Skin epidermis (tissue), 12 donors: Measurements from ENCODE around the gene ADAP1.
A peak's percentile ranks its signal among the peaks of the same experiment; 100 is the strongest.

Experiments
- H3K27ac ChIP-seq, 21 experiments: fragments of 200-600 bp; sonication (generic) in 11 of 21; one replicate each; pipeline ENCODE4 v1.5.0; 2020; ENCODE audit warnings: mild to moderate bottlenecking in 3 of 21, inconsistent platforms in 2 of 21, moderate library complexity in 2 of 21
- H3K4me3 ChIP-seq, 7 experiments: fragments of 200-600 bp; sonication (generic) in 2 of 7; one replicate each; pipeline ENCODE4 v1.5.0; 2020; ENCODE audit warnings: inconsistent platforms in 2 of 7, mild to moderate bottlenecking in 2 of 7, moderate library complexity in 1 of 7

The ADAP1 gene

GRCh38 chr7:977326-978048 lies 23.0 kb upstream of the ADAP1 start:
- Histone ChIP-seq H3K27ac (peak overlapping the region in 4 of 21 experiments; percentile 24 to 76 (median 40)), H3K4me3 (no peak overlapping the region)

DNA sequence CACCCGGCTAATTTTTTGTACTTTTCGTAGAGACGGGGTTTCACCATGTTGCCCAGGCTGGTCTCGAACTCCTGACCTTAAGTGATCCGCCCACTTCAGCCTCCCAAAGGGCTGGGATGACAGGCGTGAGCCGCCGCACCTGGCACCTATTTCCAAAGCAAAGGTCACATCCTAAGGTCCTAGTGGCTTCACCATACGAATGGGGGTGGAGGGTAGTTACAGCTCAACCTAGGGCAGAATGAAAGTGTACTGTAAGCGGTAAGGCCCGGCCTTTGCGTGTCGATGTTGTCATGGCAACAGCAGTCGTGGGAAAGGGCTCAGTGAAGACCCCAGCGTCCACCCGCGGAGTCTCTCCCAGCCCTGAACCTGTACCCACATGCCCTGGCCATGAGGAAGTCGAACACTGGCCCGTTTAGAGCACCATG lies 22.4 kb upstream of the ADAP1 start:
- peak overlapping the region in 3 of 21 experiments; percentile 24 to 76 (median 39) for H3K27ac ChIP-seq
- H3K4me3 ChIP-seq = no peak overlapping the region

- H3K27ac ChIP-seq = peak overlapping the region in 15 of 21 experiments; percentile 93 to 99 (median 97)
- peak overlapping the region; percentile 73 to 100 (median 97) for H3K4me3 ChIP-seq
Measured at GRCh38 chr7:975702-976473, 21.4 kb upstream of the ADAP1 start.

- Histone ChIP-seq H3K4me3 (peak within 1 kb of the TSS; percentile 73 to 100 (median 97)), H3K27ac (peak within 1 kb of the TSS; percentile 91 to 99 (median 97))
Measured at GRCh38 chr7:974820-975681, 20.6 kb upstream of the ADAP1 start, which contains the start of gene COX19. Gene COX19 (minus strand): TSS chr7:975549. CDS start chr7:975509, 40 bp downstream.

DNA sequence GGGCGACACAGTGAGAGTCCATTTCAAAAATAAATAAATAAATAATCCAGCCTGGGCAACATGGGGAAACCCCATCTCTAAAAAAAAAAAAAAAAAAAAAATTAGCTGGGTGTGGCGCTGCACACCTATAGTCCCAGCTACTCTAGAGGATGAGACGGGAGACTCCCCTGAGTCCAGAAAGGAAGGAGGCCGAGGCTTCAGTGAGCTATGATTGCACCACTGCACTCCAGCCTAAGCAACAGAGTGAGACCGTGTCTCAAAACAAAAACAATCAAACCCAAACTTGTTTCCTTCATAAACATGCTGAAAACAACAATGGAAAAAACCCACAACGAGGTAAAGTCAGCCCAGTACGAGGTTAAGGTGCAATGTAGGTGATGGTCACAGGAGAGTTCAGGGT lies 19.7 kb upstream of the ADAP1 start:
- Histone ChIP-seq H3K27ac (peak overlapping the region in 10 of 21 experiments; percentile 93 to 99 (median 97)), H3K4me3 (peak overlapping the region; percentile 73 to 100 (median 97))

- Histone ChIP-seq H3K27ac (no peak overlapping the region), H3K4me3 (no peak overlapping the region)
Measured at GRCh38 chr7:973312-973711, 18.8 kb upstream of the ADAP1 start.

DNA sequence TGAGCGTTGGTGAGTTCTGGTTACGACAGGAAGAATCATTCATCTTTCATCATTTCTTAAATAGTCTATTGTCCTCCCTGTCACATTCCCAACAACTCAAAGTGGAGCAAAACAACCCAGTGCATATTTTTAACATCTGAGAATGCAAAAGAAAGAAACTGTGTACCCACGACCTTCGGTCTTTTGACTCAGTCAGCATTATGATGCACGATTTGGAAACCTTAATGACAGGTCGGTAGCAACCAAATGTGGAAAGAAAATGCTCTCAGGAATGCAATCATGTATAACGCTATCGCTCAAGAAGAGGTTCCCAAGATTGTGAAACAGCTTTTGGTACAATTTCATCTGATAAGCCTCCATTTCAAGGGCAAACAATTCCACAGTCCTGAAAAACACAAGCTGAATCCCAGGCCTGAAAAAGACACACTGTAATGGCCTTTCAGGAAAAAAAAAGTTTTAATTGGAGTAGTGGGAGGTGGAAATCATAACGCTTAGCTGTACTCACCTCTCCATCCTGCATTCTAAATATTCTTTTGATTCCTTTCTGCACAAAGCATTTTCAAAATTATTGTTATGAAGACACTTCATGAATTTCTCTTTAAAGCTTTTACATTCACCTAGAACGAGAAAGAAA lies 18.3 kb upstream of the ADAP1 start:
- no peak overlapping the region for H3K27ac ChIP-seq

GRCh38 chr7:972110-972509 lies 17.6 kb upstream of the ADAP1 start:
- Histone ChIP-seq H3K27ac (no peak overlapping the region), H3K4me3 (no peak overlapping the region)

More for the DNA sequence above, 18.3 kb upstream of the ADAP1 start:
- no peak overlapping the region for H3K4me3 ChIP-seq

GRCh38 chr7:970744-971143 lies 16.3 kb upstream of the ADAP1 start:
- Histone ChIP-seq H3K27ac (no peak overlapping the region), H3K4me3 (no peak overlapping the region)

DNA sequence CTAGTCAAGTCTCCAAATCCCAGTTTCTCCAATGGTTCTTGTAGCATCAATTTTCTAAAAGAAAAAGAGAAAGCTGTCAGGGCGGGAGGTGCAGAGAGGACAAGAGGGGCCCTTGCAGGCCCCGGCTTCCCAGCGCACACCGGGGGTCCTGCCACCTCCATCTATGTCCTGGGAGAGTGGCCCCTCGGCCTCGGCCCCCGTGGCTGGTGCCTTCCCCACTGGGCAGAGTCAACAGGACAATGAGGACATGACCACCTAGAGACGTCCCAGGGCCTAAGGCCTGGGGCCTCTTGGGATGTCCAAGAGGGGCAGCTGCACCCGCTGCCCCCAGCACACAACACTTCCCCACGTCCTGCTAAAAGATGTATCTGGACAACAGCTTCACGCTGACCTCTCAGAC lies 14.9 kb upstream of the ADAP1 start:
- Histone ChIP-seq H3K27ac (no peak overlapping the region), H3K4me3 (no peak overlapping the region)

- no peak overlapping the region for H3K4me3 ChIP-seq
- peak overlapping the region in 1 of 21 experiments; percentile 14 for H3K27ac ChIP-seq
Measured at GRCh38 chr7:968205-969105, 14.0 kb upstream of the ADAP1 start.

GRCh38 chr7:967361-968082 lies 13.0 kb upstream of the ADAP1 start:
- no peak overlapping the region for H3K27ac ChIP-seq

GRCh38 chr7:966291-967069 lies 12.0 kb upstream of the ADAP1 start:
- Histone ChIP-seq H3K27ac (no peak overlapping the region), H3K4me3 (no peak overlapping the region)

More at GRCh38 chr7:967361-968082, 13.0 kb upstream of the ADAP1 start:
- no peak overlapping the region for H3K4me3 ChIP-seq

DNA sequence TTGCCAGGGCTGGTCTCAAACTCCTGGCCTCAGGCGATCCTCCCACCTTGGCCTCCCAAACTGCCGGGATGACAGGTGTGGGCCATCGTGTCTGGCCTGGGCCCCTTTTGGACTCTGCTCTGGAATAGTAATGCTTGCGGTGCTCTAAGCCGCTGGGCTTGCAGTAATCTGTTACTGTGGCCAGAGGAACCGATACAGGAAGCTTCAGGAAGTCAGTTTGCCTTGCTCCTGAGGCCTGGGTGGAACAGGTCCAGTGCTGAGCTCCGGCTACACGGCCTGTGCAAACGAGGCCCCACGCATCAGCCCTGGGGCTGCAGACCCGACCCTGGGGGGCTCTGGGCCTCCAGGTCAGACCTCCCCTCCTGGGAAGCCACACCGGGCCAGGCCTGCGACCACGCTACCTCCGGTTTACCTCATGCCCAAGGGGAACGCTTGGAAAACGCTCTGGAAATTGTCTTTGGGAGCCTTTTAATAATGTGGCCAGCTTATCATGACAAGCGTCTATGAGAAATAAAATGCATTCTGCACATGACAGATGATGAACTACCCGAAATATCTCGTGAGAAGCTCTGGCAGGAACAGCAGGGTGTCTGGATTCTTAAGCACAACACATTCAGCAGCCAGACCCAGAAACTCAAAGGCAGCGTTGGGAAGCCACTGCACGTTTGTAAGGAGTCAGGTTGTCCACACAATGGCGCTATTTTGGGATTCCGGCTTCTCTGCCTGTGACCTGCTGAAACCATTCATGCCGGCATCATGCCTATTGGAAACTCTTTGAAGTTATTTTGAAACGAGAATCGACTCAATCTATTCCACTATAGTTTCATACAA lies 10.1 kb upstream of the ADAP1 start:
- Histone ChIP-seq H3K4me3 (no peak overlapping the region), H3K27ac (peak overlapping the region in 7 of 21 experiments; percentile 7 to 84 (median 49))

GRCh38 chr7:963236-964078 lies 9.0 kb upstream of the ADAP1 start:
- peak overlapping the region in 1 of 21 experiments; percentile 70 for H3K27ac ChIP-seq
- H3K4me3 ChIP-seq = no peak overlapping the region
